GM12864 (cell line): ENCODE data around the gene AURKAIP1.
"Not testable (repeated sequence)": the region's sequence is repeated elsewhere in the genome, so short reads cannot be mapped to it uniquely, and the experiment has no call there.

Experiments used
- DNase-seq: peaks from one replicate; pipeline ENCODE4 v3.0.0-alpha.2; 2011; ENCODE audit warnings: low read depth
- H3K4me3 ChIP-seq: 2 replicates; pipeline ENCODE4 v1.5.1; 2011; ENCODE audit warnings: mild to moderate bottlenecking, low read depth, low read length, control low read depth
- TF ChIP-seq, protein P1 (sequence below): IDR thresholded peaks from 2 replicates; pipeline ENCODE4 v1.5.1; 2011; ENCODE audit warnings: low read depth, mild to moderate bottlenecking, moderate library complexity, low read length, control low read depth, inconsistent platforms; ENCODE audit errors: missing control alignments

AURKAIP1 gene

GRCh38 chr1:1411626-1412025, 36.6 kb upstream of the AURKAIP1 start:
- no peak for DNase-seq
- TF ChIP-seq, protein P1, sequence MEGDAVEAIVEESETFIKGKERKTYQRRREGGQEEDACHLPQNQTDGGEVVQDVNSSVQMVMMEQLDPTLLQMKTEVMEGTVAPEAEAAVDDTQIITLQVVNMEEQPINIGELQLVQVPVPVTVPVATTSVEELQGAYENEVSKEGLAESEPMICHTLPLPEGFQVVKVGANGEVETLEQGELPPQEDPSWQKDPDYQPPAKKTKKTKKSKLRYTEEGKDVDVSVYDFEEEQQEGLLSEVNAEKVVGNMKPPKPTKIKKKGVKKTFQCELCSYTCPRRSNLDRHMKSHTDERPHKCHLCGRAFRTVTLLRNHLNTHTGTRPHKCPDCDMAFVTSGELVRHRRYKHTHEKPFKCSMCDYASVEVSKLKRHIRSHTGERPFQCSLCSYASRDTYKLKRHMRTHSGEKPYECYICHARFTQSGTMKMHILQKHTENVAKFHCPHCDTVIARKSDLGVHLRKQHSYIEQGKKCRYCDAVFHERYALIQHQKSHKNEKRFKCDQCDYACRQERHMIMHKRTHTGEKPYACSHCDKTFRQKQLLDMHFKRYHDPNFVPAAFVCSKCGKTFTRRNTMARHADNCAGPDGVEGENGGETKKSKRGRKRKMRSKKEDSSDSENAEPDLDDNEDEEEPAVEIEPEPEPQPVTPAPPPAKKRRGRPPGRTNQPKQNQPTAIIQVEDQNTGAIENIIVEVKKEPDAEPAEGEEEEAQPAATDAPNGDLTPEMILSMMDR = no peak
- H3K4me3 ChIP-seq = no peak overlapping the region

DNA sequence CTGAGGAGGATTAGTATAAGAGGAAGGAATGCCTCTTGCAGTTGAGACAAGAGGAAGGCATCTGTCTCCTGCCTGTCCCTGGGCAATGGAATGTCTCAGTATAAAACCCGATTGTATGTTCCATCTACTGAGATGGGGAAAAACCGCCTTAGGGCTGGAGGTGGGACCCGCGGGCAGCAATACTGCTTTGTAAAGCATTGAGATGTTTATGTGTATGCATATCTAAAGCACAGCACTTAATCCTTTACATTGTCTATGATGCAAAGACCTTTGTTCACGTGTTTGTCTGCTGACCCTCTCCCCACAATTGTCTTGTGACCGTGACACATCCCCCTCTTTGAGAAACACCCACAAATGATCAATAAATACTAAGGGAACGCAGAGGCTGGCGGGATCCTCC, 35.2 kb upstream of the AURKAIP1 start:
- DNase-seq, H3K4me3 ChIP-seq: not testable (repeated sequence)

DNA sequence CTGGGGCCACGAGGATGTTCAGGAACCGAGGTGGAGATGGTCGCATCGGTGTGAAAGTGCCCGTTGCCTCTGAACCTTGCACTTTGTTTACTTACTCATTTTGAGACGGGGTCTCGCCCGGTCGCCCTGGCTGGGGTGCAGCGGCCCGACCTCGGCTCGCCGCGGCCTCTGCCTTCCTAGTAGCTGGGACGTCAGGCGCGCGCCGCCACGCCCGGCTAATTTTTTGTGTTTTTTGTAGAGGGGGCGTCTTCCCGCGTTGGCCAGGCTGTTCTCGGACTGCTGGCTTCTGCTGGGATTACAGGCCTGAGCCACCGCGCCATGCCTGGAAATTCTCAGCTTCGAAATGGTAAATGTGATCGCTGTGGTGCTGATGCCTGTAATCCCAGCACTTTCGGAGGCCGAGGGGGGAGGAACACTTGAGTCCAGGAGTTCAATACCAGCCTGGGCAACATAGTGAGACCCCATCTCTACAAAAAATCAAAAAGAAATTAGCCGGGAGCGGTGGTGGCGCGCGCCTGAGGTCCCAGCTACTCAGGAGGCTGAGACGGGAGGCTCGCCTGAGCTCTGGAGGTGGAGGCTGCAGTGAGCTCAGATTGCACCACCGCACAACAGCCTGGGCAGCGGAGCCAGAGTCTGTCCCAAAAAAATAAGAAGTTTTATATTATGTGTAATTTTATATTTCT, 32.8 kb upstream of the AURKAIP1 start:
- no peak for DNase-seq
- H3K4me3 ChIP-seq = peak overlapping the region; percentile 88
- TF ChIP-seq, protein P1 = peak; percentile 14

DNA sequence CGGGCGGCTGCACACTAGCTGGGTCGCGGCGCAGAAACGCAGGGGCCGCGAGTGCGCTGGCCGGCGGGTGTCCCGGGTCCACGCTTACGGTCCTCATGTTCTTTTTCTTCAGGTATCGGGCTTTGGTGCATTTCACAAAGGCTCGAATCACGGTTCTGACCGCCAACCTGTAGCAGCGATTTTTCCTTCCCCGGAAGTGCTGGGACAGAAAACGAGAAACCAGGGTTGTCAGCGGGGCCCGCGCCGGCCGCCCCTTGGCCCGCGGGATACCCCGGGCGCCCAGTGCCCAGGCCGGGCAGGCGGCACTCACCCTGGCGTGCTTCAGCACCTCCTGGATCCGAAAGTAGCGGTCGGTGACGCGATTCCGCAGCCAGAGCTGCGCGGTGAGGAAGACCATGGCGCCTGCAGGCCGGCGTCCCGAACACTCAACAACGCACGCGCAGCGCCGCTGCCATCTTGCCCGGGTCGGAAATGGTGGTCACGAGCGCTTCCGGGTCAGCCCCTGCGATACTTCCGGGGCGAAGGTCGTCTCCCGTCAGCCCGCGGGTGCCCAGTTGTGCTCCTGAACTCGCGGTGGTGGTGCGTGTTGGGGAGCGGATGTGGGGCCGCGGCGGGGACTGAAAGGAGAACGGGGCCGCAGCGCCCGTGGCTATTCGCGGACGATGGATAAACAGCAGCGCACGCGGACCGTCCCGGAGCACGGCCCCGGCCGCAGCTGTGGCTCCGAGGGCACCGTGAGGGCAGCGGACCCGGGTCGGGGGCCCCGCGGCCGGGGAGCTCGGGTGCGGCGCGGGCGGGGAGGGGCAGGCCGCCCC, 32.0 kb upstream of the AURKAIP1 start, which contains the start of gene MRPL20:
MRPL20 (minus strand) TSS at position 473 of the 815 bp plus-strand sequence; CDS start at position 397, 76 bp downstream.
- peak; percentile 79 for DNase-seq
- TF ChIP-seq, protein P1 = no peak
- H3K4me3 ChIP-seq = peak within 1 kb of the TSS; percentile 88

DNA sequence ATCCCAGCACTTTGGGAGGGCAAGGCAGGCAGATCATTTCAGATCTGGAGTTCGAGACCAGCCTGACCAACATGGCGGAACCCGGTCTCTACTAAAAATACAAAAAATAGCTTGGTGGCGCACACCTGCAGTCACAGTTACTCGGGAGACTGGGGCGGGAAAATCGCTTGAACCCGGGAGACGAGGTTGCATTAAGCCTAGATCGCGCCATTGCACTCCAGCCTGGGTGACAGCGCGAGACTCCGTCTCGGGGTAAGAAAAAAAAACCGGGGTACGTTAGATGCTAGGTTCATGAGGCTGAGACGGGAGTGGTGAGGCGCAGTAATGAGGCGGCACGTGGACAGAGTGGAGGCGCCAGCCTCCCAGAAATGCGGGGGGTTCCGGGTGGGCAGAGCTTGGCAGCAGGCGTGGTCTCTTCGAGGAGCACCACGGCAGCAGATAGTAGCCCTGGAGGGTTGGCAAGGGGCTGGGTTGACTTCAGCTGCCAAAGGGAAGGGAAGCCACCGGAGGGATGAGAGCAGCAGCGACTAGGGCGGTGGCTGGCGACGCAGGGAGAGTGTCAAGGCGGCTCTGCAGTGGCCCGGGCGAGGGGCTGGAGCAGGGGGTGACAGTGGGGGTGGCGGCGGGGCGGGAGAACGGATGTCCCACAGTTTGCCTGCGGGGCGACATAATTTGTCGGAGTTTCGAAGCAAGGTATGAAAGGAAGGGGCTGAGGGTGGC, 31.3 kb upstream of the AURKAIP1 start:
- peak overlapping the region; percentile 88 for H3K4me3 ChIP-seq
- DNase-seq = no peak
- TF ChIP-seq, protein P1 = no peak

DNA sequence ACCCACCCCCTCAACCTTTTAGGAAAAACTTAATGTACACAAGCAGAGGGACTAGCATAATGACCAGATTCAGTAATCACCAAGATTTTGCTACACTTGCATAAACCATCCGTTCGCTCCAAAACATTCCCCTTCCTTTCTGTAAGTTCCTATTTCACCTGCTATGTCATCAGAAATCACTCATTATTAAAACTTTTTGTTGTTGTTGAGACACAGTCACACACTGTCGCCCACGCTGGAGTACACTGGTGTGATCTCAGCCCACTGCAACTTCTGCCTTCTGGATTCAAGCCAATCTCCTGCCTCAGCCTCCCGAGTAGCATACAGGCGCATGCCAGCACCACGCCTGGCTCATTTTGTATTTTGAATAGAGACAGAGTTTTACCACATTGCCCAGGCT, 28.6 kb upstream of the AURKAIP1 start:
- DNase-seq = no peak
- H3K4me3 ChIP-seq = no peak overlapping the region
- TF ChIP-seq, protein P1 = no peak

- DNase-seq, H3K4me3 ChIP-seq: not testable (repeated sequence)
These were observed 27.9 kb upstream of the AURKAIP1 start for GRCh38 chr1:1402901-1403392.
